Measurements from ENCODE around the gene HOXD4. TPM values are rescaled to one million over a fixed set of nuclear protein-coding genes. Genes with fewer than 3 reads are reported as not detected.

Gene HOXD4
- total RNA-seq, 4 donors from 2014 or later: 1.6 to 4.8 (median 3.3) TPM

GRCh38 chr2:176145085-176145969 is 6.0 kb upstream of the HOXD4 start:
- Histone ChIP-seq H3K4me3 (replicated peaks in 1 of 3) (no peak overlapping the region), H3K4me1 (peaks cover 0 to 7% of the 10 kb centered on the region in 2 donors), H3K36me3 (no peaks in the 10 kb centered on the region), H3K27me3 (peaks cover 40% of the 10 kb centered on the region), H3K27ac (no peak overlapping the region), H3K9me3 (no peaks in the 10 kb centered on the region)
- no peak for DNase-seq
- TF ChIP-seq, protein P1, sequence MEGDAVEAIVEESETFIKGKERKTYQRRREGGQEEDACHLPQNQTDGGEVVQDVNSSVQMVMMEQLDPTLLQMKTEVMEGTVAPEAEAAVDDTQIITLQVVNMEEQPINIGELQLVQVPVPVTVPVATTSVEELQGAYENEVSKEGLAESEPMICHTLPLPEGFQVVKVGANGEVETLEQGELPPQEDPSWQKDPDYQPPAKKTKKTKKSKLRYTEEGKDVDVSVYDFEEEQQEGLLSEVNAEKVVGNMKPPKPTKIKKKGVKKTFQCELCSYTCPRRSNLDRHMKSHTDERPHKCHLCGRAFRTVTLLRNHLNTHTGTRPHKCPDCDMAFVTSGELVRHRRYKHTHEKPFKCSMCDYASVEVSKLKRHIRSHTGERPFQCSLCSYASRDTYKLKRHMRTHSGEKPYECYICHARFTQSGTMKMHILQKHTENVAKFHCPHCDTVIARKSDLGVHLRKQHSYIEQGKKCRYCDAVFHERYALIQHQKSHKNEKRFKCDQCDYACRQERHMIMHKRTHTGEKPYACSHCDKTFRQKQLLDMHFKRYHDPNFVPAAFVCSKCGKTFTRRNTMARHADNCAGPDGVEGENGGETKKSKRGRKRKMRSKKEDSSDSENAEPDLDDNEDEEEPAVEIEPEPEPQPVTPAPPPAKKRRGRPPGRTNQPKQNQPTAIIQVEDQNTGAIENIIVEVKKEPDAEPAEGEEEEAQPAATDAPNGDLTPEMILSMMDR (IDR thresholded peaks at IDR 0.05): no peak
- TF ChIP-seq POLR2A (IDR thresholded peaks at IDR 0.05): no peak
- intact Hi-C loops (cut with DNase I): no loop called here
- 42 to 51% methylated on average over 4 of the region's 4 CpGs for WGBS, 2 donors

DNA sequence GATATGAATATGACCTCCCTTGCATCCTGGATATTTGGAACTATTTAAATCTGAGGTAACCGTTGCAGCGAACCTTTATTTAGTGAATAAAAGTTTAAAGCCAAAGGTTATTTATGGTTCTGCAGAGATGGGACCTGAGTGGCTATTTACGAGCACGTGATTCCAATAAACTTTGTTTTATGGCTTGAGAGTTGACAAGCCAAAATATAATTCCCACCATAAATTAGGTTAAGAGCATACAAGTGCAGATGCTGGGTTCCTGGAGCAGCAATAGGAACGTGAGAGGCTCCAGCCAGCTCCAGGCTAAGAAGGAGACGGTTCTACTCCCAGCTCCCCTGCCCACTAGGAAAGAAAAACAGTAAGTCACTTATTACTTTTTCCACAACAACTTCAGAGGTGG is 5.2 kb upstream of the HOXD4 start:
- H3K27ac ChIP-seq: no peak overlapping the region
- H3K9me3 ChIP-seq: no peaks in the 10 kb centered on the region
- H3K27me3 ChIP-seq: peaks cover 43% of the 10 kb centered on the region
- 34 to 43% methylated on average over 6 of the region's 6 CpGs for WGBS, 2 donors
- no peak overlapping the region for H3K4me3 ChIP-seq (replicated peaks in 1 of 3)
- intact Hi-C loops (cut with DNase I): no loop called here
- no peaks in the 10 kb centered on the region for H3K4me1 ChIP-seq
- DNase-seq: no peak
- no peaks in the 10 kb centered on the region for H3K36me3 ChIP-seq
- TF ChIP-seq, protein P1 (IDR thresholded peaks at IDR 0.05): no peak
- TF ChIP-seq POLR2A (IDR thresholded peaks at IDR 0.05): no peak

DNA sequence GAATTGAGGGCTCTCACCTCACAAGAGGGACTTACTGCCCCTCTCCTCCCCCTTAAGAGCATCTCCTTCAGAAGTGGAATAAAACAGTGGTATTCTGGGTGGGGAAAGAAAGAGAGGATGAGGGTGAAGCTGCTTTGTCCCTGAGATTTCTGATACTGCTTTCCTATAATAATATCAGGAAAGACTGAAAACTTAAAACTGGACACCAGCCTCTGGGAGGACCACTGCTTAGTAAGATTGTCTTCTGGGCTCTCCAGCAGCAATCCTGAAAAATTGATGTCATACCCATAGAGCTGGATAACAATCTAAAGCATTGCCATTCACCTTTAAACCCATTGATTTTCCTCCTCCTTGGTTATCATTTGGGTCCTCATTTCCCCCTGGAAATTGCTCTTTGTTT is 4.7 kb upstream of the HOXD4 start:
- Histone ChIP-seq H3K4me3 (replicated peaks in 1 of 3) (no peak overlapping the region), H3K27ac (no peak overlapping the region), H3K27me3 (peaks cover 43% of the 10 kb centered on the region), H3K9me3 (no peaks in the 10 kb centered on the region), H3K36me3 (no peaks in the 10 kb centered on the region), H3K4me1 (peaks cover 0 to 3% of the 10 kb centered on the region in 2 donors)
- TF ChIP-seq, protein P1 (IDR thresholded peaks at IDR 0.05): no peak
- no peak for TF ChIP-seq POLR2A (IDR thresholded peaks at IDR 0.05)
- intact Hi-C loops (cut with DNase I): no loop called here
- no peak for DNase-seq

- no peak for DNase-seq
- intact Hi-C loops (cut with DNase I): no loop called here
- H3K36me3 ChIP-seq: no peaks in the 10 kb centered on the region
- H3K27me3 ChIP-seq: peaks cover 48% of the 10 kb centered on the region
- H3K9me3 ChIP-seq: no peaks in the 10 kb centered on the region
- WGBS, 2 donors: 22 to 35% methylated on average over 30 to 32 of the region's 32 CpGs
- H3K27ac ChIP-seq: no peak overlapping the region
- peaks cover 0 to 5% of the 10 kb centered on the region in 2 donors for H3K4me1 ChIP-seq
- TF ChIP-seq, protein P1 (IDR thresholded peaks at IDR 0.05): no peak
- TF ChIP-seq POLR2A (IDR thresholded peaks at IDR 0.05): no peak
- no peak overlapping the region for H3K4me3 ChIP-seq (replicated peaks in 1 of 3)
These were observed 4.0 kb upstream of the HOXD4 start for GRCh38 chr2:176147210-176147799.

All from thyroid gland (tissue), 4 donors.